Thyroid gland (tissue), 4 donors: ENCODE measurements around the gene PFN3.

ENCODE experiments used
- CTCF ChIP-seq, 6 experiments: fragments of 200-600 bp in 3 of 6; fragments of 450-650 bp in 3 of 6; sonication (generic) in 3 of 6; IDR thresholded peaks; one replicate each; pipeline ENCODE4 v1.5.1; 2016 to 2019; ENCODE audit warnings: antibody characterized with exemption in 6 of 6, mild to moderate bottlenecking in 2 of 6, inconsistent platforms in 1 of 6, moderate library complexity in 1 of 6
- POLR2A ChIP-seq, 2 donors: fragments of 450-650 bp; IDR thresholded peaks; one replicate each; pipeline ENCODE4 v1.6.1; 2017; ENCODE audit warnings: antibody characterized with exemption in 2 of 2, mild to moderate bottlenecking in 2 of 2, moderate library complexity in 1 of 2

GRCh38 chr5:177427211-177427822 is 26.9 kb upstream of the PFN3 start:
- TF ChIP-seq CTCF (IDR thresholded peaks at IDR 0.05) (no peak), POLR2A (IDR thresholded peaks at IDR 0.05) (no peak)
